GM18861 (cell line): ENCODE measurements around the gene TES.
"Not testable (repeated sequence)": the region's sequence is repeated elsewhere in the genome, so short reads cannot be mapped to it uniquely, and the experiment has no call there.

ENCODE experiments used
- ATAC-seq: cut with Tn5 transposase; IDR thresholded peaks from one replicate; pipeline ENCODE4 v1.9.1; 2021; ENCODE audit not compliant: unreplicated experiment

The TES gene, protein sequence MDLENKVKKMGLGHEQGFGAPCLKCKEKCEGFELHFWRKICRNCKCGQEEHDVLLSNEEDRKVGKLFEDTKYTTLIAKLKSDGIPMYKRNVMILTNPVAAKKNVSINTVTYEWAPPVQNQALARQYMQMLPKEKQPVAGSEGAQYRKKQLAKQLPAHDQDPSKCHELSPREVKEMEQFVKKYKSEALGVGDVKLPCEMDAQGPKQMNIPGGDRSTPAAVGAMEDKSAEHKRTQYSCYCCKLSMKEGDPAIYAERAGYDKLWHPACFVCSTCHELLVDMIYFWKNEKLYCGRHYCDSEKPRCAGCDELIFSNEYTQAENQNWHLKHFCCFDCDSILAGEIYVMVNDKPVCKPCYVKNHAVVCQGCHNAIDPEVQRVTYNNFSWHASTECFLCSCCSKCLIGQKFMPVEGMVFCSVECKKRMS

DNA sequence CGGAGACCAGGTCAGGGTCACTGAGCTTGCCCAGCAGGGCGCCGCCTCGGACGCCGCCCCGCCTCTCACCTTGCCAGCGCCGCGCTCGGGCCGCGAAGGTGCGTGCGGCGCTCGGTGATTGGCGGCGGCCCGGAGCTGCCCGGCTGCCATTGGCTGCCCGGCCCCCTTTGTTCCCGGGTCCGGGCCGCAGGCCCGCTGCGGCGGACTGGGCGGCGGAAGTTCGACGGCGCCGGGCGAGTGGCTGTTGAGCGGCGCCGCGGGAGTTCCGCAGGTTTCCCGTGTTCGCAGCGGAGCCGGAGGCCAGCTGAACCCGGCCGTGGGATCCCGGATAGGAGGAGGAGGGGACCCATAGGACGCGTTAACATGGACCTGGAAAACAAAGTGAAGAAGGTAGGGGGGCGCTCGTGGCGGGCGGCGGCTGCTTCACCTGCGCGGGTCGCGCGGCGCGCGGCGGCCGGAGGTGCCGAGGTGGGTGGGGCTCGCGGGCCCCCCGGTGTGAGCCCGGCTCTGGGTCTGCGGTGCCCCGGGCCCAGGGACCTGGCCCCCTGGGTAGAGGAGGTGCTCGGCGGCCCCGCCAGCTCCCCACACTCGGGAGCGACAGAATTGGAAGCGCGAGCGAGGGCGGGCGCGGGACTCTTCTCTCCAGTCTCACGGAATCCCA is at the start of gene TES:
TES (plus strand) TSS at position 195 of the 661 bp plus-strand sequence; CDS start at position 364, 169 bp downstream.
- ATAC-seq: peak; percentile 68

GRCh38 chr7:116161728-116162127 is 48.6 kb upstream of the TES start:
- no peak for ATAC-seq

DNA sequence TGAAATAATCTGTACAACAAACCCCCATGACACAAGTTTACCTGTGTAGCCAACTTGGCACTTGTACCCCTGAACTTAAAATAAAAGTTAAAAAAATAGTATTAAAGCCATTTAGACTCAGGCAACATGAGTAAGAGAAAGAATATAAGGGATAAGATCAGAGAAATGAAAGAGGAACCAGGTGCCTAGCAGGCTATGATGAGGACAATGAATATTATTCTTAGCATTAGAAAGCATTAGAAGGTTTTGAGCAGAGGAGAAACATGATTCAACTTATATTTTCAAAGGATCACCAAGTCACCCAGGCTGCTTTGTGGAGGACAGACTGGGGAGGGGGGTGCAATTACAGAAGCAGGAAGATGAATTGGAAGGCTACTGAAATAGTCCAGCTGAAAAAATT is 48.1 kb upstream of the TES start:
- ATAC-seq: no peak

DNA sequence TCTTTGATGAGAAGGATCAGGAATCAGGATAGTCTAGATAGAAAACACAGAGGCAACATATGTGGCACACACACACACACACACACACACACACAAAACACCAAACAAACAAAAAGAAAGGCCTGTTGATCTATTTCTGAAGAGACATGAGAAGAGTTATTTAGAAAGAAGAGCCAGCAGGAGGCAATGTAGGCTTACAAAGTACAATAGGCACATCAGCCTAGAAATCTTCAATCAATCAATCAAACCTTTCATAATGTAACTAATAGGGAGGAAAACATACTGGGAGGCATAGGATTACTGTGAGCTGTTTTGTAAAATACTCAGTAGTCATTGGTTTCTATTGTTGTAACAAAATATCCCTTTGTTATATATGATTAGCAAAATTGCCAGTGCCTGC is 47.3 kb upstream of the TES start:
- ATAC-seq: no peak

DNA sequence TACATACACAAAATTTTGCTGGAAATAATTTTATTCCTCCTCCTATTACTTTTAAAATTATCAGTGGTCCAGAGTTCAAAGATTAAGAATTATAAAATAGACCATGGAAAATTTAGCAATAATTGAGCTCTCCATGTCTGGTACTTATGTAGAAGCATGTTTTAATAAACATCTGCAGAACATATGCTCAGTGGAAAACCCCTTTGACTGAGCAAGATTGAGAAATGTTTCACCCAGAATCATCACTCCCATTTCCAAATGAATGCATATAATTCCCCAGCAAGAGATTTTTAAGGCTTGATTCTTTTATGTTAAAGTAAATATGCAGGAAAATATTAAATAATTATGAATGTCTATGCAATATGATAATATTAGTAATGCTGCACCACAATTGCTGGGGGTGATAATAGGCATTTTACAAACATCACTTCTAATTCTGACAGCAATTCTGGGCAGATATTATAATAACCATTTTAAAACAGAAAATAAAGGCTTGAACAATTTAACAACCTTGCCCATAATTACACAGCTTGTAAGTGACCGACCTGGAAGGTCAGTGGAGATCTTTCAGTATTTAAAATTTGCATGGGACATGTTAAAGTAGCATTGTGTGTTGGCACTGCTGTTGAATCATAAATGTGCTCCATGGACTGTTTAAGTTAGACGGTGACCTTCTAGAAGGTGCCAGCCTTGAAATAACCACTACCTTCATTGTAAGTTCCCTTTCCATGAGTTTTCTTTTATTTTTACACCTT is 45.6 kb upstream of the TES start:
- no peak for ATAC-seq

DNA sequence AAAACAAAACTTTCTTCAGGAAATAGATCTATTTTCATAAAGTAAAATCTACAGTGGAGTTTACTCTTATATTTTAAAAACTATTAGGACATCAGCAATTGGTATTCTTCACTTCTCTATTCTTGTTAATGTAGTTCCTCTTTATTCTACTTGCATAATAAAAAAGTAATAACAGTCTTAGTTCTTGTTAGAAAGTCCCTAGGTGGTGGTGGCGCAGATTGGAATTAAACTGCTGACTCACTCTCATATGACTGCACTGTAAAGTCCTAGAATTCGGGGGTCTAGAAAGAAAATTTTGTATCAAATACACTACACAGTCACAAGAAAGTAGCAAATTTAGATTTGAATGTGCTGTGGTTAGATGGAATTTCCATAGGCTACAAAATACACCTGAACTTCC is 44.6 kb upstream of the TES start:
- ATAC-seq: peak; percentile 67

DNA sequence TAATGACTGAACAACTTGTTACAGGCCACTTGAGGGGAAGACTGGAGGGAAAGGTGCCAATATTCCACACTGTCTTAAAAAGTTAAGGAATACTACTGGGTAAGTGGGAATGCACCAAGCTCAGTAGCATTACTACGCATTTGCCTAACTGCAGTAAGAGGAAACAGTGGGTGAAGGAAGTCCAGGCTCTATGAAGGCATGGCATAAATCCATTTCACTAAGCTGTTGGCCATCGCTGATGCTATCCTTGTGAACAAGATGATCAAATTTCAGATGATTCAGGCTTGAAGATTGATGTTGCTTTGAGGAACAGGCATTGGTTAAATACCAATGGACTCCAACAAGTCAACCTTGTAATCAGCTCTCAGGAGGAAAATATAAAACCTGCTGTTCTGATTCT is 44.2 kb upstream of the TES start:
- ATAC-seq: no peak

GRCh38 chr7:116167177-116167576 is 43.2 kb upstream of the TES start:
- no peak for ATAC-seq

- no peak for ATAC-seq
Observed at GRCh38 chr7:116169060-116169459, 41.3 kb upstream of the TES start.

- no peak for ATAC-seq
Observed at GRCh38 chr7:116170180-116170579, 40.2 kb upstream of the TES start.

DNA sequence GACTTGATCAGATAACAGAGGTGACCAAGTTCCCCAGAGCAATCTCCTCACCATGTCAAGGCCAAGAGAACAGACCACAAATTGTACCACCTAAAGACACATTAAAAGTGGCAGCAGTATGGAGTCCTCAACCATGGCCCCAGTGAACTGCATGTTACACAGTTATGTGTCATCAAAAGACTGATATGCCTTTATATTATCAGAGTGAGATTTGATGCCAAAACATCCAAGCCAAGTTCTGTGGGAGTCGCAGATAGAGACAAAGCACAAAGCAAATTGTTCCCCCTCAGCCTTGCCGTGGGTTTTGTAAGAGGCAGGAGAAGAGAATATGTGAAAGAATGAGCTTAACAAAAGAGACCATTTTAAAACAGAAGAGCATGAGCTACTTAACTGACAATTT is 39.2 kb upstream of the TES start:
- ATAC-seq: no peak

DNA sequence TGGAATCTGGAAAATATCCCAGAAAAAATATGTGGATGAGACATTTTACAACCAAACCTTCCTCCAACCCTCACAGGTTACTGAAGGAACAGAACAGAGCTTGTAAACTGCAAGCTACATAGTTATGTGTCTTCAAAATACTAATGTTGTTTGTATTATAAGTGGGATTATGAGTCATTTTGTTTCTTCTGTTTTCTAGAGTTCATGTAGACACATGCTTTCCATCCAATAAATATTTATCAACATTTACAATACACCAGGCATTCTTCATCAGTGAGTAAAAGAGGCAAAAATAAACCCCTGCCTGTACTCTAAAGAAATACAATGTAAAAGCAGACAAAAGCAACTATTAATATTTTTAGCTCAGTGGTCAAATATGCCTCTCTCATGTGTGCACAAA is 38.0 kb upstream of the TES start:
- no peak for ATAC-seq

DNA sequence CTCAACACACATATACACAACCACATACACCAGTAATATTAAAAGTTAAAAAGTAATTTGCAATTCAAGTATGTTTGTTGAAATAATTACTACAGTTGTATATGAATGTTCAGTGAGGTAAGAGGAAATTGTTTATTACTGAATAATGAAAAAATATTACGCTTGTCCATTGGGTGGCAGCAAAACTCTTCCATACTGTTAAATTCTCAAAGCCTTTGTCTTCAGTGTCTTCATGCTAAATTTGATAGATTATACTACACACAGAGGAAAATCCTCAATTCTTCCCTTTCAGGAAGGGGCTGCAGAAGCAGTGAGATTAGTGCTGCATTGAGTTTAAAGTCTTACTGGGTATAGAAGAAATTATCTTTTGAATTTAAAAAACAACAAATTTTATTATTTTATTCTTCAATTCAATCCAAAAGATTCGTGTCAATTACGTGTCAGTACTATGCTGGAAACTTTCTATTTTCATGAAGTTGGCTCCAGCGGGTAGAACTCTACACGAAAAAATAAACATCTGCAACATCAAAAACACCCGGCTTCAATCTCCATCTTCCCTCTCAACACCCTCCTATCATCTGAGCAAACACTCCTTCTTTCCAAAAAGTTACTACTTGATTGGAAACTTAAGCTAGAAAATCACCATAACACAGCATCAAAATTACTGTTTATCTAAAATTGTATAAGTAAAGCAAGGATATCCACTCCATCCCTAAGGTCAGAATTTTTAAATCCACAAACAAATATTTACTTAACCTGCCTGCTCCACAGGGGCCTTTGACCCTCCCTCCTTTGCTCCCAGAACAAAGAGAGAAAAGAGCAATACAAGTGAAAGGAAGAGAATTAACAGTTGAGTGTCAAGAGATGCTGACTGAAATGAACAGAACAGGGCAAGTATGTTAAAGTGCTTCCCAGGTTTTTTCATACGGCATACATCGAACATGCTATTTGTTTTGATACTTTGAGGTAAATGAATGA is 37.0 kb upstream of the TES start:
- no peak for ATAC-seq

GRCh38 chr7:116175095-116175494 is 35.2 kb upstream of the TES start:
- not testable (repeated sequence) for ATAC-seq

DNA sequence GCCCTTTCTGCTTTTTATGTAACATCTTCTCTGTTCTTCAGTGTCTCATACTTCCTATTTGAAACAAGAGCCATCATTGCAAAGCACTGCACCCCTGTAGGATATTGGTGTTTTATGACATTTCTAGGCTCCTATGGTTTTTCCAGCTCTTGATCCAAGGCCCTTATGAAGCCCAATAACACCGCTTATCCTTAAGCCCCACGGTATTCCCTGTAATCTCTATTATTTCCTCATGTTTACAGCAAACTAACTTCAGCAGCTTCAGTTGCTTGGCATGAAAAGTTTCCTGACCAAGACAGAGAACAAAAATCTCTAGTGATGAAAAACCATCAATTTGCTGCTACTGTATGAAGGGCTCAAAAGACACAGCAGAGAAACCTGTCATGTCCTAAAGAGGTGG is 34.1 kb upstream of the TES start:
- ATAC-seq: no peak

DNA sequence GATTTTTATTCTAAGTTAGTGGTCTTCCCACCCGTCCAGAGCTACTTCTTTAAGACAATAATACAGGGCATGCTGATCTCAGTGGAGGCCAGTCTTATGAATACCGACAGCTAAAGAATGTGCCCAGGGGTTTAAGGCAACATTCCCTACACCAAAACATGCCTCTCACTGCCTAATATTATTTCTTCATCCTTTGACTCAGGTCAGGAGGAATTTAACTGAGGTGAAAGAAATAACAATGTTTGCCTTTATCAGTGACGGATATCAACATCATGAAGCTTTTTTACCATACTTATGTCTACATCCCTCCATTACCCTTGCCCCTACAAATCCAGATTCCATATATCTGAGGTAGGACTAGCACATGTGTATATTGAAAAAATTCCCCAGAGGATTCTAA is 33.3 kb upstream of the TES start:
- no peak for ATAC-seq

DNA sequence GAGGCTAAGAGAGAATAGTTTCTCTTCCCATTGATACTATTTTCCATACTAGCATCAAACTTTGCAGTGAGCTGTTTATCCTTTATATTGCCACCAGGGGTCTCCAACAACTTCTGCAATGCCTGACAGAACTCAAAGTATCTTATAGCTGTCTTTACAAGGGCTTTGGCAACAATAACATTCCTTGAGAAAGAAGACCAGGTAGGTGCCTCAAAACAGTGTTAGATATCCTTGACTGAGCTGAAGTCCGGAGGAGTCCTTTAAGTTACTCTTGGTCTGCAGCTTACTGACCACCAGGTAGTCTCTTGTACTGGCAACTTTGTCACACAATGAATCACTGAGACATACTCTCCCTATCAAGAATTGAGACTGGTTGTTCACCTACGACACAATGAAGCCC is 30.0 kb upstream of the TES start:
- ATAC-seq: peak; percentile 92

DNA sequence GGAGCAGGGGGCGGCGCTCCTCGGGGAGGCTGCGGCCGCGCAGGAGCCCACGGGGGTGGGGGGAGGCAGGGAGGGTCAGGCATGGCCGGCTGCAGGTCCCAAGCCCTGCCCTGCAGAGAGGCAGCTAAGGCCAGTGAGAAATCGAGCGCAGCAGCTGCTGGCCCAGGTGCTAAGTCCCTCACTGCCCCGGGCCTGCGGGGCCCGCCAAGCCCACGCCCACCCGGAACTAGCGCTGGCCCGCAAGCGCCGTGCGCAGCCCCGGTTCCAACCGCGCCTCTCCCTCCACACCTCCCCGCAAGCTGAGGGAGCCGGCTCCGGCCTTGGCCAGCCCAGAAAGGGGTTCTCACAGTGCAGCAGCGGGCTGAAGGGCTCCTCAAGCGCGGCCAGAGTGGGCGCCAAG is 28.3 kb upstream of the TES start:
- ATAC-seq: no peak

DNA sequence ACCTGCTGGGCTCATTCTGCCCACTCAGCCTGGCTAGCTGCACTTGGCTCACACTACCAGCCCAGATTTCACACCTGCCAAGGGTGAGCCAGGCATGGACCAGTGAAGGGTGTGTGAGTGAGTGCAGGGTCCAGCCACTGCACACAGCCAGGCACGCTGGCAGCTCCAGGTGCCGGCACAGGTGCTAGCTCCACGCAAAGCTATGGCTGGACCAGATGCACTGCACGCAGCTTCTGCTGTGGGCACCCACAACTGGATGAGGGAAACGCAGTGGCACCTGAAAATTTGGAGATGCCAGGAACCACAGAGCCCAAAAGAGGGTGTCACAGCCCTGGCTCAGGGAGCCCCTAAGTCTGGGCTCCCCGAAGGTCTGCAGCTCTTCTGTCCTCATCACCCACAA is 24.9 kb upstream of the TES start:
- no peak for ATAC-seq

GRCh38 chr7:116185956-116186355 is 24.4 kb upstream of the TES start:
- no peak for ATAC-seq

- ATAC-seq: no peak
Observed at GRCh38 chr7:116187400-116187799, 22.9 kb upstream of the TES start.
